ENCODE results near the gene CFAP221.

GRCh38 chr2:119519057-119519408 is 25.2 kb upstream of the CFAP221 start:
- TF ChIP-seq, protein P1, sequence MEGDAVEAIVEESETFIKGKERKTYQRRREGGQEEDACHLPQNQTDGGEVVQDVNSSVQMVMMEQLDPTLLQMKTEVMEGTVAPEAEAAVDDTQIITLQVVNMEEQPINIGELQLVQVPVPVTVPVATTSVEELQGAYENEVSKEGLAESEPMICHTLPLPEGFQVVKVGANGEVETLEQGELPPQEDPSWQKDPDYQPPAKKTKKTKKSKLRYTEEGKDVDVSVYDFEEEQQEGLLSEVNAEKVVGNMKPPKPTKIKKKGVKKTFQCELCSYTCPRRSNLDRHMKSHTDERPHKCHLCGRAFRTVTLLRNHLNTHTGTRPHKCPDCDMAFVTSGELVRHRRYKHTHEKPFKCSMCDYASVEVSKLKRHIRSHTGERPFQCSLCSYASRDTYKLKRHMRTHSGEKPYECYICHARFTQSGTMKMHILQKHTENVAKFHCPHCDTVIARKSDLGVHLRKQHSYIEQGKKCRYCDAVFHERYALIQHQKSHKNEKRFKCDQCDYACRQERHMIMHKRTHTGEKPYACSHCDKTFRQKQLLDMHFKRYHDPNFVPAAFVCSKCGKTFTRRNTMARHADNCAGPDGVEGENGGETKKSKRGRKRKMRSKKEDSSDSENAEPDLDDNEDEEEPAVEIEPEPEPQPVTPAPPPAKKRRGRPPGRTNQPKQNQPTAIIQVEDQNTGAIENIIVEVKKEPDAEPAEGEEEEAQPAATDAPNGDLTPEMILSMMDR (IDR thresholded peaks at IDR 0.05): no peak
- TF ChIP-seq POLR2AphosphoS5 (IDR thresholded peaks at IDR 0.05) (no peak), POLR2A (IDR thresholded peaks at IDR 0.05) (no peak)
